HepG2 (cell line): Measurements from ENCODE around the gene HNRNPUL1. TPM values are rescaled to one million over a fixed set of nuclear protein-coding genes. Genes with fewer than 3 reads are reported as not detected.

Source experiments
- ARID2 ChIP-seq: sonication (generic); formaldehyde crosslinking; IDR thresholded peaks from 2 replicates; pipeline ENCODE4 v1.8.1; 2022; ENCODE audit warnings: mild to moderate bottlenecking, missing genetic modification reagents, borderline replicate concordance
- CCAR2 ChIP-seq: fragments of 200-400 bp; formaldehyde crosslinking; optimal IDR thresholded peaks from 2 replicates; pipeline ENCODE3; 2018; ENCODE audit warnings: low read depth, mild to moderate bottlenecking, low read length, moderate library complexity
- CHCHD3 ChIP-seq: sonication (generic); formaldehyde crosslinking; IDR thresholded peaks from 2 replicates; pipeline ENCODE4 v1.8.0; 2022; ENCODE audit warnings: mild to moderate bottlenecking, missing genetic modification reagents, moderate library complexity
- FOXA1 ChIP-seq, 2 experiments: fragments of 450-650 bp in 1 of 2; sonication (generic) in 1 of 2; formaldehyde crosslinking in 1 of 2; IDR thresholded peaks; 2 replicates each; pipeline versions ENCODE4 v1.4.0 to v1.6.1; 2016 to 2020; ENCODE audit warnings: missing genetic modification reagents in 1 of 2
- FOXK1 ChIP-seq: sonication (generic); formaldehyde crosslinking; IDR thresholded peaks from 2 replicates; pipeline ENCODE4 v1.4.0; 2020; ENCODE audit warnings: low read depth, missing genetic modification reagents, borderline replicate concordance
- GLMP ChIP-seq: sonication (generic); formaldehyde crosslinking; IDR thresholded peaks from 2 replicates; pipeline ENCODE4 v1.9.0; 2021; ENCODE audit warnings: missing genetic modification reagents, mild to moderate bottlenecking, borderline replicate concordance
- GZF1 ChIP-seq: sonication (generic); formaldehyde crosslinking; IDR thresholded peaks from 2 replicates; pipeline ENCODE4 v1.5.1; 2020; ENCODE audit warnings: mild to moderate bottlenecking, missing genetic modification reagents
- JUNB ChIP-seq: sonication (generic); formaldehyde crosslinking; IDR thresholded peaks from 2 replicates; pipeline ENCODE4 v1.8.0; 2022; ENCODE audit warnings: missing genetic modification reagents, mild to moderate bottlenecking, borderline replicate concordance
- MTA3 ChIP-seq: sonication (generic); formaldehyde crosslinking; IDR thresholded peaks from 2 replicates; pipeline ENCODE4 v1.4.0; 2020; ENCODE audit warnings: missing genetic modification reagents
- NAIF1 ChIP-seq: sonication (generic); formaldehyde crosslinking; IDR thresholded peaks from 2 replicates; pipeline ENCODE4 v1.5.0; 2020; ENCODE audit warnings: mild to moderate bottlenecking, missing genetic modification reagents, borderline replicate concordance
- RARG ChIP-seq: sonication (generic); formaldehyde crosslinking; IDR thresholded peaks from 2 replicates; pipeline ENCODE4 v1.4.0; 2020; ENCODE audit warnings: low read depth, mild to moderate bottlenecking, missing genetic modification reagents
- TSC22D2 ChIP-seq: sonication (generic); formaldehyde crosslinking; IDR thresholded peaks from 2 replicates; pipeline ENCODE4 v1.5.1; 2020; ENCODE audit warnings: missing genetic modification reagents, mild to moderate bottlenecking, borderline replicate concordance
- ZMAT3 ChIP-seq: sonication (generic); formaldehyde crosslinking; conservative IDR thresholded peaks from 2 replicates; pipeline ENCODE4 v1.7.0; 2021; ENCODE audit warnings: missing genetic modification reagents
- ZNF253 ChIP-seq: sonication (generic); formaldehyde crosslinking; IDR thresholded peaks from 2 replicates; pipeline ENCODE4 v1.8.0; 2022; ENCODE audit warnings: mild to moderate bottlenecking, missing genetic modification reagents, borderline replicate concordance
- ZNF574 ChIP-seq: sonication (generic); formaldehyde crosslinking; IDR thresholded peaks from 2 replicates; pipeline ENCODE4 v1.4.0; 2020; ENCODE audit warnings: missing genetic modification reagents
- ZNF597 ChIP-seq: sonication (generic); formaldehyde crosslinking; IDR thresholded peaks from 2 replicates; pipeline ENCODE4 v1.5.0; 2020; ENCODE audit warnings: missing genetic modification reagents
- ZNF609 ChIP-seq: sonication (generic); formaldehyde crosslinking; IDR thresholded peaks from 2 replicates; pipeline ENCODE4 v1.4.0; 2020; ENCODE audit warnings: mild to moderate bottlenecking, missing genetic modification reagents, borderline replicate concordance
- ZSCAN31 ChIP-seq: sonication (generic); formaldehyde crosslinking; IDR thresholded peaks from 2 replicates; pipeline ENCODE4 v1.5.0; 2020; ENCODE audit warnings: low read depth, mild to moderate bottlenecking, missing genetic modification reagents
- polyA plus RNA-seq, 8 experiments: library from polyadenylated mRNA; depleted of rRNA in 3 of 8; stranded (reverse) in 7 of 8; unstranded in 1 of 8; fragments of >200 nt; fragmentation: Illumina TruSeq in 4 of 8; extraction: Trizol in 4 of 8; gene quantifications; 2 replicates each; pipeline versions ENCODE4 v1.2.1 to v1.2.3, GENCODE V29; 2011 to 2016; ENCODE audit warnings: low read depth in 4 of 8, missing spikeins in 1 of 8, mixed read lengths in 1 of 8; ENCODE audit not compliant: insufficient read depth in 1 of 8
- total RNA-seq, 5 experiments: library from RNA; depleted of rRNA; stranded (reverse); fragments of >200 nt; fragmentation: Illumina TruSeq; extraction: Trizol; gene quantifications; 2 replicates each; pipeline ENCODE4 v1.2.3, GENCODE V29; 2016; ENCODE audit warnings: low read depth in 1 of 5

The HNRNPUL1 gene
- total and polyA plus RNA-seq, 2 of the 13 experiments (the other 11 are each of a cell fraction or from before 2014, with no cell fraction given) = 30.9 to 81.7 TPM

- TF ChIP-seq ZNF597 (CRISPR knock-in tag) (no peak), TSC22D2 (CRISPR knock-in tag) (peak; percentile 42; the same call in 1 of the 2 replicates), ZNF609 (peak; percentile 42; the same call in 1 of the 2 replicates), ZMAT3 (CRISPR knock-in tag) (no peak), ARID2 (peak; percentile 4; the same call in 1 of the 2 replicates), CCAR2 (no peak), RARG (no peak), FOXA1 (IDR thresholded peaks at IDR 0.05) (no peak), FOXA1 (CRISPR knock-in tag; IDR thresholded peaks at IDR 0.05) (peak; percentile 39), ZSCAN31 (CRISPR knock-in tag) (no peak; the same call in 1 of the 2 replicates), NAIF1 (no peak), GLMP (CRISPR knock-in tag) (no peak), ZNF574 (peak; percentile 75), ZNF253 (CRISPR knock-in tag) (peak; percentile 80; the same call in 1 of the 2 replicates), JUNB (CRISPR knock-in tag) (peak; percentile 37; the same call in 1 of the 2 replicates), MTA3 (CRISPR knock-in tag) (no peak), GZF1 (CRISPR knock-in tag) (no peak), FOXK1 (CRISPR knock-in tag) (no peak; the same call in 1 of the 2 replicates), CHCHD3 (CRISPR knock-in tag) (peak; percentile 57; the same call in 1 of the 2 replicates)
Observed at GRCh38 chr19:41226053-41226873, 37.9 kb upstream of the HNRNPUL1 start (continued).
